Retinal pigment epithelial cell (primary cell): Measurements from ENCODE around the gene CLIP2.

Source experiments
- DNase-seq: peaks from one replicate; pipeline ENCODE4 v3.0.0-alpha.2; 2010; ENCODE audit warnings: low read depth
- H3K4me3 ChIP-seq: 2 replicates; pipeline ENCODE4 v1.5.1; 2011; ENCODE audit warnings: mild to moderate bottlenecking, low read length, control low read depth, moderate library complexity
- TF ChIP-seq, protein P1 (sequence below): conservative IDR thresholded peaks from 2 replicates; pipeline ENCODE4 v1.5.1; 2011; ENCODE audit warnings: low read depth, low read length, control low read depth, inconsistent platforms

The CLIP2 gene

GRCh38 chr7:74454925-74455288 lies 165.7 kb downstream of the CLIP2 start:
- H3K4me3 ChIP-seq, result peak overlapping the region; percentile 83
- TF ChIP-seq, protein P1, sequence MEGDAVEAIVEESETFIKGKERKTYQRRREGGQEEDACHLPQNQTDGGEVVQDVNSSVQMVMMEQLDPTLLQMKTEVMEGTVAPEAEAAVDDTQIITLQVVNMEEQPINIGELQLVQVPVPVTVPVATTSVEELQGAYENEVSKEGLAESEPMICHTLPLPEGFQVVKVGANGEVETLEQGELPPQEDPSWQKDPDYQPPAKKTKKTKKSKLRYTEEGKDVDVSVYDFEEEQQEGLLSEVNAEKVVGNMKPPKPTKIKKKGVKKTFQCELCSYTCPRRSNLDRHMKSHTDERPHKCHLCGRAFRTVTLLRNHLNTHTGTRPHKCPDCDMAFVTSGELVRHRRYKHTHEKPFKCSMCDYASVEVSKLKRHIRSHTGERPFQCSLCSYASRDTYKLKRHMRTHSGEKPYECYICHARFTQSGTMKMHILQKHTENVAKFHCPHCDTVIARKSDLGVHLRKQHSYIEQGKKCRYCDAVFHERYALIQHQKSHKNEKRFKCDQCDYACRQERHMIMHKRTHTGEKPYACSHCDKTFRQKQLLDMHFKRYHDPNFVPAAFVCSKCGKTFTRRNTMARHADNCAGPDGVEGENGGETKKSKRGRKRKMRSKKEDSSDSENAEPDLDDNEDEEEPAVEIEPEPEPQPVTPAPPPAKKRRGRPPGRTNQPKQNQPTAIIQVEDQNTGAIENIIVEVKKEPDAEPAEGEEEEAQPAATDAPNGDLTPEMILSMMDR, result no peak
- no peak for DNase-seq

DNA sequence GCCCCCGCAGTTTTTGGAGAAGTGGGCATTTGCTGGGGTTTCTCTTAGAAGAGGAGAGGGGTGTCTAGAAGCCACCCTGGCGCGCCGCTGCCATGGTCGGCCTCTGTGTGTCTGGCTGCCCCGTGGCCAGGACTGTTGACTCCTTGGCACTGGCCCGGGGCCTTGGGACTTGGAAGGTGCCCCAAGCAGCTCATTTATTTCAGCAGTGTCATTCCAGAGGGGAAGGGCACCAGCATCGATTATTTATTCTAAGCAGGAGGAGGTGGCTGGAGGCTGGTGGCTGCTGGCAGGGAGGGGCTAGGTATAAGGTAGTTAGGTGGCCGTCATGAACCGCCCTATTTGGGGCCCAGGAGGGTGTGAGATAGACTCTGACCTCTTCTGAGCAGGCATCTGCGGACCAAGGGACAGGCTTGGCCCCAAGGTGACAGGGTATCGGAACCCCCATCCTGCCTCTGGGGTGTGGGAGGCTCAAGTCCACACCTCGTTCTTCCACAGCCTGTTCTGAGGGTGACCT lies 166.1 kb downstream of the CLIP2 start:
- TF ChIP-seq, protein P1, result no peak
- no peak for DNase-seq
- peak overlapping the region; percentile 83 for H3K4me3 ChIP-seq
